HepG2 (cell line): ENCODE results near the gene POLH. TPM values are rescaled to one million over a fixed set of nuclear protein-coding genes. Genes with fewer than 3 reads are reported as not detected.
A peak's percentile ranks its signal among the peaks of the same experiment; 100 is the strongest.

Experiments
- EEA1 ChIP-seq: sonication (generic); formaldehyde crosslinking; IDR thresholded peaks from 2 replicates; pipeline ENCODE4 v1.5.1; 2020; ENCODE audit warnings: mild to moderate bottlenecking, missing genetic modification reagents, borderline replicate concordance
- HDAC2 ChIP-seq: sonication (generic); formaldehyde crosslinking; IDR thresholded peaks from 2 replicates; pipeline ENCODE4 v1.4.0; 2020; ENCODE audit warnings: missing genetic modification reagents
- HNRNPUL1 ChIP-seq: fragments of 200-400 bp; formaldehyde crosslinking; IDR thresholded peaks from 2 replicates; pipeline ENCODE4 v1.6.1; 2017; ENCODE audit warnings: low read depth, mild to moderate bottlenecking, low read length, moderate library complexity
- IRF2 ChIP-seq: IDR thresholded peaks from 2 replicates; pipeline ENCODE4 v1.6.1; 2018; ENCODE audit warnings: missing genetic modification reagents, missing compliant biosample characterization
- MIXL1 ChIP-seq: IDR thresholded peaks from 2 replicates; pipeline ENCODE4 v1.6.1; 2016
- PITX1 ChIP-seq: sonication (generic); formaldehyde crosslinking; IDR thresholded peaks from 2 replicates; pipeline ENCODE4 v1.5.1; 2020; ENCODE audit warnings: mild to moderate bottlenecking, missing genetic modification reagents
- POLR2AphosphoS2 ChIP-seq: IDR thresholded peaks from 2 replicates; pipeline ENCODE4 v1.6.1; 2011; ENCODE audit warnings: low read depth, low read length, improper control_type of control experiment
- RBM22 ChIP-seq: fragments of 200-400 bp; formaldehyde crosslinking; optimal IDR thresholded peaks from 2 replicates; pipeline ENCODE3; 2017; ENCODE audit warnings: mild to moderate bottlenecking, low read length, moderate library complexity
- RBM39 ChIP-seq: fragments of 200-400 bp; formaldehyde crosslinking; IDR thresholded peaks from one replicate; pipeline ENCODE4 v1.6.1; 2018; ENCODE audit warnings: antibody characterized with exemption, mild to moderate bottlenecking, low read depth, low read length; ENCODE audit not compliant: poor library complexity, severe bottlenecking
- RFXAP ChIP-seq: sonication (generic); formaldehyde crosslinking; IDR thresholded peaks from 2 replicates; pipeline ENCODE4 v1.4.0; 2020; ENCODE audit warnings: missing genetic modification reagents, borderline replicate concordance
- SAP130 ChIP-seq: IDR thresholded peaks from 2 replicates; pipeline ENCODE4 v1.6.1; 2016; ENCODE audit warnings: low read depth
- ZKSCAN5 ChIP-seq: sonication (generic); formaldehyde crosslinking; IDR thresholded peaks from 2 replicates; pipeline ENCODE4 v1.5.1; 2020; ENCODE audit warnings: mild to moderate bottlenecking, missing genetic modification reagents
- ZKSCAN8 ChIP-seq: IDR thresholded peaks from 2 replicates; pipeline ENCODE4 v1.6.1; 2016; ENCODE audit warnings: borderline replicate concordance, missing genetic modification reagents, missing compliant biosample characterization
- ZNF232 ChIP-seq: sonication (generic); formaldehyde crosslinking; IDR thresholded peaks from 2 replicates; pipeline ENCODE4 v1.4.0; 2020; ENCODE audit warnings: missing genetic modification reagents, borderline replicate concordance
- ZNF607 ChIP-seq: sonication (generic); formaldehyde crosslinking; IDR thresholded peaks from 2 replicates; pipeline ENCODE4 v1.5.1; 2020; ENCODE audit warnings: missing genetic modification reagents, mild to moderate bottlenecking, borderline replicate concordance
- ZNF773 ChIP-seq: sonication (generic); formaldehyde crosslinking; IDR thresholded peaks from 2 replicates; pipeline ENCODE4 v1.4.0; 2020; ENCODE audit warnings: missing genetic modification reagents, borderline replicate concordance
- polyA plus RNA-seq, 8 experiments: library from polyadenylated mRNA; depleted of rRNA in 3 of 8; stranded (reverse) in 7 of 8; unstranded in 1 of 8; fragments of >200 nt; fragmentation: Illumina TruSeq in 4 of 8; extraction: Trizol in 4 of 8; gene quantifications; 2 replicates each; pipeline versions ENCODE4 v1.2.1 to v1.2.3, GENCODE V29; 2011 to 2016; ENCODE audit warnings: low read depth in 4 of 8, missing spikeins in 1 of 8, mixed read lengths in 1 of 8; ENCODE audit not compliant: insufficient read depth in 1 of 8
- total RNA-seq, 5 experiments: library from RNA; depleted of rRNA; stranded (reverse); fragments of >200 nt; fragmentation: Illumina TruSeq; extraction: Trizol; gene quantifications; 2 replicates each; pipeline ENCODE4 v1.2.3, GENCODE V29; 2016; ENCODE audit warnings: low read depth in 1 of 5
- TF ChIP-seq, protein P1 (sequence below): sonication (generic); formaldehyde crosslinking; IDR thresholded peaks from 2 replicates; pipeline ENCODE4 v1.5.0; 2020; ENCODE audit warnings: missing genetic modification reagents
- TF ChIP-seq, protein P2 (sequence below): sonication (generic); formaldehyde crosslinking; IDR thresholded peaks from 2 replicates; pipeline ENCODE4 v1.5.0; 2020; ENCODE audit warnings: mild to moderate bottlenecking, missing genetic modification reagents, moderate library complexity
- TF ChIP-seq, protein P3 (sequence below): sonication (generic); formaldehyde crosslinking; IDR thresholded peaks from 2 replicates; pipeline ENCODE4 v1.5.0; 2020; ENCODE audit warnings: missing genetic modification reagents
- TF ChIP-seq, protein P4 (sequence below): sonication (generic); formaldehyde crosslinking; IDR thresholded peaks from 2 replicates; pipeline ENCODE4 v1.5.1; 2020; ENCODE audit warnings: mild to moderate bottlenecking, missing genetic modification reagents
- TF ChIP-seq, protein P5 (sequence below): fragments of 450-650 bp; IDR thresholded peaks from 2 replicates; pipeline ENCODE4 v1.6.1; 2016

POLH gene
- total and polyA plus RNA-seq, 2 of the 13 experiments (the other 11 are each of a cell fraction or from before 2014, with no cell fraction given) = 11.6 to 25.0 TPM

DNA sequence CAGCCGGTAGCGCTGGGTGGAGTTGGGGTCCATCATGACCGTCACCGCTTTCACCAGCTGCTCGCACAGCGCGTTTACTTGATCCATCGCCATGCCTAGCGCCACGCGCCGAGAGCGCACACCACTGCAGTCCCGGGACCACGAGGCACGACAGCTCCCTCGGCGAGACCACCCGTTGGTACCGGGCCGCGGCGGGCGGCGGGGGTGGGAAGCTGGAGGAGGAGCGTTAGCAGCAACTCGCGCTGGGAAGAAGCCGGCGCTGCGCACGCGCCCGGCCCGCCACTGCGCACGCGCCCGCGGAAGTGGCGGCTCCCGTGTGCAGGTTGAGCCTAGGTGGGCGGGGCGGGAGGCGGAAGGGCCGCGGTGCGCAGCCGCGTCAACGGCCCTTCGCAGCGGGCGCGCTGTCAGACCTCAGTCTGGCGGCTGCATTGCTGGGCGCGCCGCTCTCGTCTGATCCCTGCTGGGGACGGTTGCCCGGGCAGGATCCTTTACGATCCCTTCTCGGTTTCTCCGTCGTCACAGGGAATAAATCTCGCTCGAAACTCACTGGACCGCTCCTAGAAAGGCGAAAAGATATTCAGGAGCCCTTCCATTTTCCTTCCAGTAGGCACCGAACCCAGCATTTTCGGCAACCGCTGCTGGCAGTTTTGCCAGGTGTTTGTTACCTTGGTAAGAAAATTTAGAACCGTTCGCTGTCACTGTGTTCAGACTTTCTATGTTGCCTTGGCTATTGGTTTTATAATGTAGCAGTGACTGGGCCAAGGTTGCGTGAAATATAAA lies at the start of gene POLH, which contains the start of gene XPO5 (continued):
- TF ChIP-seq, protein P1, sequence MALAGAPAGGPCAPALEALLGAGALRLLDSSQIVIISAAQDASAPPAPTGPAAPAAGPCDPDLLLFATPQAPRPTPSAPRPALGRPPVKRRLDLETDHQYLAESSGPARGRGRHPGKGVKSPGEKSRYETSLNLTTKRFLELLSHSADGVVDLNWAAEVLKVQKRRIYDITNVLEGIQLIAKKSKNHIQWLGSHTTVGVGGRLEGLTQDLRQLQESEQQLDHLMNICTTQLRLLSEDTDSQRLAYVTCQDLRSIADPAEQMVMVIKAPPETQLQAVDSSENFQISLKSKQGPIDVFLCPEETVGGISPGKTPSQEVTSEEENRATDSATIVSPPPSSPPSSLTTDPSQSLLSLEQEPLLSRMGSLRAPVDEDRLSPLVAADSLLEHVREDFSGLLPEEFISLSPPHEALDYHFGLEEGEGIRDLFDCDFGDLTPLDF (CRISPR knock-in tag) = peak; percentile 96
- TF ChIP-seq ZKSCAN5 (CRISPR knock-in tag) = no peak
- TF ChIP-seq, protein P2, sequence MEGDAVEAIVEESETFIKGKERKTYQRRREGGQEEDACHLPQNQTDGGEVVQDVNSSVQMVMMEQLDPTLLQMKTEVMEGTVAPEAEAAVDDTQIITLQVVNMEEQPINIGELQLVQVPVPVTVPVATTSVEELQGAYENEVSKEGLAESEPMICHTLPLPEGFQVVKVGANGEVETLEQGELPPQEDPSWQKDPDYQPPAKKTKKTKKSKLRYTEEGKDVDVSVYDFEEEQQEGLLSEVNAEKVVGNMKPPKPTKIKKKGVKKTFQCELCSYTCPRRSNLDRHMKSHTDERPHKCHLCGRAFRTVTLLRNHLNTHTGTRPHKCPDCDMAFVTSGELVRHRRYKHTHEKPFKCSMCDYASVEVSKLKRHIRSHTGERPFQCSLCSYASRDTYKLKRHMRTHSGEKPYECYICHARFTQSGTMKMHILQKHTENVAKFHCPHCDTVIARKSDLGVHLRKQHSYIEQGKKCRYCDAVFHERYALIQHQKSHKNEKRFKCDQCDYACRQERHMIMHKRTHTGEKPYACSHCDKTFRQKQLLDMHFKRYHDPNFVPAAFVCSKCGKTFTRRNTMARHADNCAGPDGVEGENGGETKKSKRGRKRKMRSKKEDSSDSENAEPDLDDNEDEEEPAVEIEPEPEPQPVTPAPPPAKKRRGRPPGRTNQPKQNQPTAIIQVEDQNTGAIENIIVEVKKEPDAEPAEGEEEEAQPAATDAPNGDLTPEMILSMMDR = peak; percentile 38; the same call in 1 of the 2 replicates
- peak; percentile 34 for TF ChIP-seq RBM22
- TF ChIP-seq SAP130 = peak; percentile 97
- TF ChIP-seq HDAC2 = peak; percentile 55
- 0 out of 2 replicates have a peak, but pooled peaks have one; percentile 88 for TF ChIP-seq EEA1
- TF ChIP-seq RFXAP (CRISPR knock-in tag) = peak; percentile 88; the same call in 1 of the 2 replicates
- TF ChIP-seq, protein P3, sequence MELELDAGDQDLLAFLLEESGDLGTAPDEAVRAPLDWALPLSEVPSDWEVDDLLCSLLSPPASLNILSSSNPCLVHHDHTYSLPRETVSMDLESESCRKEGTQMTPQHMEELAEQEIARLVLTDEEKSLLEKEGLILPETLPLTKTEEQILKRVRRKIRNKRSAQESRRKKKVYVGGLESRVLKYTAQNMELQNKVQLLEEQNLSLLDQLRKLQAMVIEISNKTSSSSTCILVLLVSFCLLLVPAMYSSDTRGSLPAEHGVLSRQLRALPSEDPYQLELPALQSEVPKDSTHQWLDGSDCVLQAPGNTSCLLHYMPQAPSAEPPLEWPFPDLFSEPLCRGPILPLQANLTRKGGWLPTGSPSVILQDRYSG (CRISPR knock-in tag) = peak; percentile 95; the same call in 1 of the 2 replicates
- no peak for TF ChIP-seq POLR2AphosphoS2
- TF ChIP-seq MIXL1 (CRISPR knock-in tag) = peak; percentile 13; the same call in 1 of the 2 replicates
- TF ChIP-seq PITX1 (CRISPR knock-in tag) = no peak
- peak; percentile 93; the same call in 1 of the 2 replicates for TF ChIP-seq ZNF232 (CRISPR knock-in tag)
- TF ChIP-seq ZNF607 (CRISPR knock-in tag) = peak; percentile 97
- TF ChIP-seq HNRNPUL1 = no peak
- no peak for TF ChIP-seq ZKSCAN8
- peak; percentile 89 for TF ChIP-seq IRF2 (CRISPR knock-in tag)
- TF ChIP-seq, protein P4, sequence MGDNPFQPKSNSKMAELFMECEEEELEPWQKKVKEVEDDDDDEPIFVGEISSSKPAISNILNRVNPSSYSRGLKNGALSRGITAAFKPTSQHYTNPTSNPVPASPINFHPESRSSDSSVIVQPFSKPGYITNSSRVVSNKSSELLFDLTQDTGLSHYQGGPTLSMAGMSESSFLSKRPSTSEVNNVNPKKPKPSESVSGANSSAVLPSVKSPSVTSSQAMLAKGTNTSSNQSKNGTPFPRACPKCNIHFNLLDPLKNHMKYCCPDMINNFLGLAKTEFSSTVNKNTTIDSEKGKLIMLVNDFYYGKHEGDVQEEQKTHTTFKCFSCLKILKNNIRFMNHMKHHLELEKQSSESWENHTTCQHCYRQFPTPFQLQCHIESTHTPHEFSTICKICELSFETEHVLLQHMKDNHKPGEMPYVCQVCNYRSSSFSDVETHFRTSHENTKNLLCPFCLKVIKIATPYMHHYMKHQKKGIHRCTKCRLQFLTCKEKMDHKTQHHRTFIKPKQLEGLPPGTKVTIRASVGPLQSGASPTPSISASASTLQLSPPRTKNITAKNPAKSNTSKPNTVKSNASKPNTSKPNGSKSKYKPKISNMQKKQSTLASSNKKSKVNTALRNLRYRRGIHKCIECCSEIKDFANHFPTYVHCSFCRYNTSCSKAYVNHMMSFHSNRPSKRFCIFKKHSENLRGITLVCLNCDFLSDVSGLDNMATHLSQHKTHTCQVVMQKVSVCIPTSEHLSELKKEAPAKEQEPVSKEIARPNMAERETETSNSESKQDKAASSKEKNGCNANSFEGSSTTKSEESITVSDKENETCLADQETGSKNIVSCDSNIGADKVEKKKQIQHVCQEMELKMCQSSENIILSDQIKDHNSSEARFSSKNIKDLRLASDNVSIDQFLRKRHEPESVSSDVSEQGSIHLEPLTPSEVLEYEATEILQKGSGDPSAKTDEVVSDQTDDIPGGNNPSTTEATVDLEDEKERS (CRISPR knock-in tag) = no peak; the same call in 1 of the 2 replicates
- TF ChIP-seq, protein P5, sequence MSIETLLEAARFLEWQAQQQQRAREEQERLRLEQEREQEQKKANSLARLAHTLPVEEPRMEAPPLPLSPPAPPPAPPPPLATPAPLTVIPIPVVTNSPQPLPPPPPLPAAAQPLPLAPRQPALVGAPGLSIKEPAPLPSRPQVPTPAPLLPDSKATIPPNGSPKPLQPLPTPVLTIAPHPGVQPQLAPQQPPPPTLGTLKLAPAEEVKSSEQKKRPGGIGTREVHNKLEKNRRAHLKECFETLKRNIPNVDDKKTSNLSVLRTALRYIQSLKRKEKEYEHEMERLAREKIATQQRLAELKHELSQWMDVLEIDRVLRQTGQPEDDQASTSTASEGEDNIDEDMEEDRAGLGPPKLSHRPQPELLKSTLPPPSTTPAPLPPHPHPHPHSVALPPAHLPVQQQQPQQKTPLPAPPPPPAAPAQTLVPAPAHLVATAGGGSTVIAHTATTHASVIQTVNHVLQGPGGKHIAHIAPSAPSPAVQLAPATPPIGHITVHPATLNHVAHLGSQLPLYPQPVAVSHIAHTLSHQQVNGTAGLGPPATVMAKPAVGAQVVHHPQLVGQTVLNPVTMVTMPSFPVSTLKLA = peak; percentile 84
- peak; percentile 43; the same call in 1 of the 2 replicates for TF ChIP-seq ZNF773
- peak; percentile 46 for TF ChIP-seq RBM39
